Nephron (organoid): ENCODE measurements around the gene WWOX.

ENCODE experiments used
- H3K27ac Mint-ChIP-seq, 3 experiments: 2 replicates each; pipeline ENCODE4 v1.8.0; 2020; ENCODE audit warnings: mixed read lengths in 3 of 3, mild to moderate bottlenecking in 2 of 3, moderate library complexity in 1 of 3
- H3K27me3 Mint-ChIP-seq: 2 replicates; pipeline ENCODE4 v1.8.0; 2021; ENCODE audit warnings: low read depth, mild to moderate bottlenecking, moderate library complexity, mixed read lengths
- H3K36me3 Mint-ChIP-seq: 2 replicates; pipeline ENCODE4 v1.8.0; 2020; ENCODE audit warnings: low read depth, mixed read lengths
- H3K4me1 Mint-ChIP-seq: 2 replicates; pipeline ENCODE4 v1.8.0; 2020; ENCODE audit warnings: mixed read lengths
- H3K4me3 Mint-ChIP-seq, 3 experiments: 2 replicates each; pipeline ENCODE4 v1.8.0; 2020; ENCODE audit warnings: mild to moderate bottlenecking in 3 of 3, mixed read lengths in 3 of 3, moderate library complexity in 2 of 3
- H3K9me3 Mint-ChIP-seq: 2 replicates; pipeline ENCODE4 v1.8.0; 2020; ENCODE audit warnings: mixed read lengths
- CTCF ChIP-seq, 3 experiments: fragments of 200-600 bp; sonication (generic); IDR thresholded peaks; one replicate each; pipeline ENCODE4 v1.5.0; 2021; ENCODE audit warnings: antibody characterized with exemption in 3 of 3; ENCODE audit not compliant: unreplicated experiment in 3 of 3

The WWOX gene

GRCh38 chr16:78549366-78549765 is 449.9 kb downstream of the WWOX start:
- no peaks in the 10 kb centered on the region for H3K9me3 Mint-ChIP-seq
- TF ChIP-seq CTCF (IDR thresholded peaks at IDR 0.05; ENCODE audit: unreplicated experiment in 3 of 3), result no peak
- H3K27ac Mint-ChIP-seq, result no peak overlapping the region
- H3K4me3 Mint-ChIP-seq, result no peak overlapping the region
- peaks cover 12% of the 10 kb centered on the region for H3K4me1 Mint-ChIP-seq
- H3K27me3 Mint-ChIP-seq, result peaks cover 25% of the 10 kb centered on the region
- H3K36me3 Mint-ChIP-seq, result no peaks in the 10 kb centered on the region

GRCh38 chr16:78551487-78552085 is 452.1 kb downstream of the WWOX start:
- TF ChIP-seq CTCF (IDR thresholded peaks at IDR 0.05; ENCODE audit: unreplicated experiment in 3 of 3), result no peak
- H3K27ac Mint-ChIP-seq, result no peak overlapping the region
- H3K9me3 Mint-ChIP-seq, result no peaks in the 10 kb centered on the region
- peaks cover 12% of the 10 kb centered on the region for H3K4me1 Mint-ChIP-seq
- H3K27me3 Mint-ChIP-seq, result peaks cover 25% of the 10 kb centered on the region
- H3K4me3 Mint-ChIP-seq, result no peak overlapping the region
- no peaks in the 10 kb centered on the region for H3K36me3 Mint-ChIP-seq

DNA sequence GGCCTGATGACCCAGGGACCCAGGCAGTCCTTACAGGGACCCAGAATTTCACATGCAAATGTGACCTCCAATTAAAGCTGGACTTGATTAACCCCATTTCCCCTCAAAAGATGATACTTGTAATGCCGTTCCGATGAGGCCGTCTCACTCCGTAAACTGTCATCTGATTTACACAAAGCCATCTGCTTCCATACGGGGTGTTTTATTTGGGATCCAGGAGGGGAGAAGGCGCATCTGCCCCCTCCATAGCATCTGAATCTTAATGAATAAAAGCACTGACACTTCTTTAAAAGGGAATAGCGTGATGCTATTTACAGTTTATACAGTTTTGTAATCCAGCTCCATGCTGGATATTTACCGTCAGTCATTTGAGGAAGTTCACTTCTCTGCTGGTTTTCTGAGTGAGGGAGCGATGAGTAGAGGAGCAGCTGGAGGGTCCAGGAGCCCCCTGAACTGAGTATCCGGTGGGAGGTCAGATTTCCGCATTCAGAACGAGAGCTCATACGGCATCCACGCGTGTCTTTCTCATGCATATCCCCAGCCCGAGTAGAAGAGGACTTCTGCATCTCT is 452.7 kb downstream of the WWOX start:
- H3K27ac Mint-ChIP-seq, result no peak overlapping the region
- peak overlapping the region in 1 of 3 experiments; percentile 6 for H3K4me3 Mint-ChIP-seq
- no peaks in the 10 kb centered on the region for H3K36me3 Mint-ChIP-seq
- peaks cover 12% of the 10 kb centered on the region for H3K4me1 Mint-ChIP-seq
- H3K27me3 Mint-ChIP-seq, result peaks cover 25% of the 10 kb centered on the region
- H3K9me3 Mint-ChIP-seq, result no peaks in the 10 kb centered on the region
- TF ChIP-seq CTCF (IDR thresholded peaks at IDR 0.05; ENCODE audit: unreplicated experiment in 3 of 3), result no peak

GRCh38 chr16:78552716-78553115 is 453.3 kb downstream of the WWOX start:
- peaks cover 25% of the 10 kb centered on the region for H3K27me3 Mint-ChIP-seq
- peaks cover 12% of the 10 kb centered on the region for H3K4me1 Mint-ChIP-seq
- no peaks in the 10 kb centered on the region for H3K9me3 Mint-ChIP-seq
- no peaks in the 10 kb centered on the region for H3K36me3 Mint-ChIP-seq
- H3K27ac Mint-ChIP-seq, result no peak overlapping the region
- no peak for TF ChIP-seq CTCF (IDR thresholded peaks at IDR 0.05; ENCODE audit: unreplicated experiment in 3 of 3)
- H3K4me3 Mint-ChIP-seq, result no peak overlapping the region

- Mint-ChIP-seq H3K27ac (no peak overlapping the region), H3K9me3 (no peaks in the 10 kb centered on the region), H3K4me1 (peaks cover 14% of the 10 kb centered on the region), H3K36me3 (no peaks in the 10 kb centered on the region), H3K4me3 (no peak overlapping the region), H3K27me3 (peaks cover 25% of the 10 kb centered on the region)
- TF ChIP-seq CTCF (IDR thresholded peaks at IDR 0.05; ENCODE audit: unreplicated experiment in 3 of 3), result no peak
These were observed 454.0 kb downstream of the WWOX start for GRCh38 chr16:78553268-78554039.
